ENCODE results near the gene SMIM35. TPM values are rescaled to one million over a fixed set of nuclear protein-coding genes. Genes with fewer than 3 reads are reported as not detected.

SMIM35 gene
- total RNA-seq, 1 experiment from 2014 or later, result not detected

DNA sequence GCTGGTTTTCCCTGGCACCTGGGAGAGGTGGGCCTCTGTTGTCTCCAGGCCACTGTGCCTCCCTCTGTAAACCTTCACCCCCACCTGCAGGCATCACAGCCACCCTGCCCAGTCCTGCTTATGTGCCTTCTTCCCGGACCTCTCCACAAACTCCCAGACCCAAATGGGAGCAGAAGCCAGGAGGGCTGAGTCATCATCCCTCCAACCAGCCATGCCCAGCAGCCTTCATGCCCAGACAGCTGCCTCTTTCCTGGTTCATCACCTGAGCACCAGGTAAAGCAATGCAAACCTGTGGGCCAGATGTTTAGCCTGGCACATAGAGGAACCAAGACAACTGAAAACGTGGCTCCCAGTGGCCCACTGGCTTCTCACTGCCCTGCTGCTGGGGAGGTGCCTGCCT lies 12.0 kb downstream of the SMIM35 start:
- Mint-ChIP-seq H3K9me3 (peaks cover 0 to 3% of the 10 kb centered on the region in 2 experiments; a peak in 1 of 5 replicates), H3K4me1 (peaks cover 19 to 34% of the 10 kb centered on the region in 2 experiments), H3K36me3 (ENCODE audit: insufficient read depth in 1 of 3, low read depth in 3 of 3) (no peaks in the 10 kb centered on the region), H3K27me3 (ENCODE audit: low read depth) (peaks cover 13% of the 10 kb centered on the region), H3K4me3 (no peak overlapping the region), H3K27ac (no peak overlapping the region)
- H2AK5ac ChIP-seq (ENCODE audit: insufficient read length, low read length), result no peak overlapping the region
- no peaks in the 10 kb centered on the region for H3K23me2 ChIP-seq (ENCODE audit: insufficient read length, low read depth, low read length, poor library complexity, severe bottlenecking)
- no peak overlapping the region for H3K4ac ChIP-seq (ENCODE audit: low read depth, low read length)
- no peak overlapping the region for H3T11ph ChIP-seq (ENCODE audit: low read length)
- H2BK15ac ChIP-seq (ENCODE audit: low read depth, low read length), result no peak overlapping the region
- H4K5ac ChIP-seq (ENCODE audit: insufficient read length, low read depth, low read length), result no peak overlapping the region
- no peak overlapping the region for H2BK12ac ChIP-seq (ENCODE audit: insufficient read length, low read depth, low read length)
- no CpG with 5 or more reads among the region's 2 CpGs for WGBS (ENCODE audit: extremely low coverage, insufficient read length, low lambda C conversion rate)
- H3K79me2 ChIP-seq (ENCODE audit: insufficient read depth, low read length), result no peaks in the 10 kb centered on the region
- no peak for DNase-seq
- H3K56ac ChIP-seq (ENCODE audit: insufficient read length, low read depth, low read length), result no peak overlapping the region
- H3K14ac ChIP-seq (ENCODE audit: insufficient read depth, low read length), result no peak overlapping the region; the same call in 1 of the 2 replicates
- no peak overlapping the region for H2BK20ac ChIP-seq (ENCODE audit: low read depth, low read length, poor library complexity, severe bottlenecking)
- H2BK5ac ChIP-seq (ENCODE audit: insufficient read length, low read length), result no peak overlapping the region
- no peak overlapping the region for H4K8ac ChIP-seq (replicated peaks; ENCODE audit: insufficient read length, low read depth, low read length)
- TF ChIP-seq CTCF (conservative IDR thresholded peaks at IDR 0.05), result no peak
- H3K27ac ChIP-seq (ENCODE audit: insufficient read length, low read depth, low read length), result no peak overlapping the region
- H3K27me3 ChIP-seq (ENCODE audit: insufficient read depth, low read length), result no peaks in the 10 kb centered on the region
- no peak overlapping the region for H2BK120ac ChIP-seq (ENCODE audit: low read depth, low read length, poor library complexity, severe bottlenecking)
- H3K9me3 ChIP-seq (ENCODE audit: control insufficient read depth, low read depth, low read length), result no peaks in the 10 kb centered on the region
- no peaks in the 10 kb centered on the region for H4K20me1 ChIP-seq (ENCODE audit: control insufficient read depth, insufficient read depth, insufficient read length)
- H3K4me1 ChIP-seq (ENCODE audit: insufficient read depth, low read length), result no peaks in the 10 kb centered on the region; the same call in 1 of the 2 replicates
- no peaks in the 10 kb centered on the region for H3K79me1 ChIP-seq (ENCODE audit: insufficient read depth, low read depth, low read length, poor library complexity, severe bottlenecking)
- no peak overlapping the region for H4K91ac ChIP-seq (ENCODE audit: insufficient read length, low read depth, low read length)
- no peak overlapping the region for H2AFZ ChIP-seq (ENCODE audit: low read length)
- no peak overlapping the region for H3K9ac ChIP-seq (ENCODE audit: extremely low read depth, insufficient read length, low read length)
- no peak overlapping the region for H3K23ac ChIP-seq (ENCODE audit: insufficient read length, low read depth, low read length)
- no peak overlapping the region for H3K18ac ChIP-seq (ENCODE audit: insufficient read length, low read depth, low read length)
- H3K4me2 ChIP-seq (ENCODE audit: insufficient read depth, insufficient read length, low read length), result no peak overlapping the region

Measured in H9 (cell line).